Fibroblast of lung (primary cell): ENCODE data around the gene ZMYM1. TPM values are rescaled to one million over a fixed set of nuclear protein-coding genes. Genes with fewer than 3 reads are reported as not detected.

Experiments
- DNase-seq, 2 donors: peaks; one replicate each; pipeline versions ENCODE4 v3.0.0 to v3.0.0-alpha.2; 2010; ENCODE audit warnings: low read depth in 2 of 2
- H2AFZ ChIP-seq: 2 replicates; pipeline ENCODE4 v1.5.1; 2012; ENCODE audit warnings: low read length, control low read depth, inconsistent platforms
- H3K27ac ChIP-seq: 2 replicates; pipeline ENCODE4 v1.5.1; 2011; ENCODE audit warnings: low read length, control low read depth; ENCODE audit not compliant: insufficient read depth
- H3K27me3 ChIP-seq: 2 replicates; pipeline ENCODE4 v1.5.1; 2011; ENCODE audit warnings: mild to moderate bottlenecking, low read length; ENCODE audit not compliant: control insufficient read depth, insufficient read depth
- H3K36me3 ChIP-seq: 2 replicates; pipeline ENCODE4 v1.5.1; 2011; ENCODE audit warnings: low read length; ENCODE audit not compliant: control insufficient read depth, insufficient read depth
- H3K4me1 ChIP-seq: 2 replicates; pipeline ENCODE4 v1.5.1; 2011; ENCODE audit warnings: low read length; ENCODE audit not compliant: control insufficient read depth, insufficient read depth; ENCODE audit errors: extremely low read depth
- H3K4me2 ChIP-seq: 2 replicates; pipeline ENCODE4 v1.5.1; 2011; ENCODE audit warnings: low read length, control low read depth; ENCODE audit not compliant: insufficient read depth; ENCODE audit errors: extremely low read depth
- H3K4me3 ChIP-seq, 4 experiments: fragments of 200-600 bp in 1 of 4; sonication (generic) in 1 of 4; replicated peaks in 1 of 4; 2 replicates each; pipeline ENCODE4 v1.5.1; 2011 to 2016; ENCODE audit warnings: low read length in 4 of 4, low read depth in 3 of 4, mild to moderate bottlenecking in 3 of 4, control low read depth in 2 of 4, inconsistent platforms in 1 of 4, mixed read lengths in 1 of 4; ENCODE audit not compliant: insufficient read depth in 1 of 4; ENCODE audit errors: control extremely low read depth in 1 of 4
- H3K79me2 ChIP-seq: 2 replicates; pipeline ENCODE4 v1.5.1; 2012; ENCODE audit warnings: mild to moderate bottlenecking, low read length, inconsistent platforms; ENCODE audit not compliant: control insufficient read depth, insufficient read depth
- H3K9ac ChIP-seq: 2 replicates; pipeline ENCODE4 v1.5.1; 2011; ENCODE audit warnings: mild to moderate bottlenecking, low read length, control low read depth; ENCODE audit not compliant: insufficient read depth
- H3K9me3 ChIP-seq: 2 replicates; pipeline ENCODE4 v1.5.1; 2012; ENCODE audit warnings: low read depth, low read length; ENCODE audit not compliant: control insufficient read depth, insufficient read depth
- H4K20me1 ChIP-seq: 2 replicates; pipeline ENCODE4 v1.5.1; 2011; ENCODE audit warnings: low read length; ENCODE audit not compliant: control insufficient read depth, insufficient read depth; ENCODE audit errors: extremely low read depth
- EZH2 ChIP-seq: IDR thresholded peaks from 2 replicates; pipeline ENCODE4 v1.5.1; 2012; ENCODE audit warnings: low read length, control low read depth, mild to moderate bottlenecking; ENCODE audit errors: missing control alignments
- polyA plus RNA-seq, 2 donors: library from polyadenylated mRNA; depleted of rRNA in 1 of 2; stranded (reverse) in 1 of 2; unstranded in 1 of 2; fragments of >200 nt; gene quantifications; 2 replicates each; pipeline ENCODE4 v1.2.1, GENCODE V29; 2011 to 2012; ENCODE audit warnings: missing spikeins in 1 of 2
- total RNA-seq: library from RNA; depleted of rRNA; stranded (reverse); fragments of >200 nt; gene quantifications from 2 replicates; pipeline ENCODE4 v1.2.1, GENCODE V29; 2014
- TF ChIP-seq, protein P1 (sequence below), 2 donors: IDR thresholded peaks in 1 of 2; conservative IDR thresholded peaks in 1 of 2; 1 replicate in 1 of 2; 2 replicates in 1 of 2; pipeline ENCODE4 v1.5.1; 2011 to 2012; ENCODE audit warnings: low read length in 2 of 2, control low read depth in 1 of 2, inconsistent platforms in 1 of 2, low read depth in 1 of 2, mild to moderate bottlenecking in 1 of 2

The ZMYM1 gene
- total and polyA plus RNA-seq, 2 donors (not counting 1 experiment from before 2014, with no cell fraction given), result 10.3 to 18.5 TPM

- Histone ChIP-seq H2AFZ (no peak overlapping the region), H3K36me3 (no peaks in the 10 kb centered on the region), H4K20me1 (no peaks in the 10 kb centered on the region), H3K4me3 (no peak overlapping the region), H3K27me3 (no peaks in the 10 kb centered on the region), H3K9me3 (no peaks in the 10 kb centered on the region), H3K9ac (no peak overlapping the region), H3K79me2 (no peaks in the 10 kb centered on the region), H3K4me2 (no peak overlapping the region), H3K4me1 (peaks cover 8% of the 10 kb centered on the region), H3K27ac (no peak overlapping the region)
- TF ChIP-seq EZH2, result no peak
- TF ChIP-seq, protein P1, sequence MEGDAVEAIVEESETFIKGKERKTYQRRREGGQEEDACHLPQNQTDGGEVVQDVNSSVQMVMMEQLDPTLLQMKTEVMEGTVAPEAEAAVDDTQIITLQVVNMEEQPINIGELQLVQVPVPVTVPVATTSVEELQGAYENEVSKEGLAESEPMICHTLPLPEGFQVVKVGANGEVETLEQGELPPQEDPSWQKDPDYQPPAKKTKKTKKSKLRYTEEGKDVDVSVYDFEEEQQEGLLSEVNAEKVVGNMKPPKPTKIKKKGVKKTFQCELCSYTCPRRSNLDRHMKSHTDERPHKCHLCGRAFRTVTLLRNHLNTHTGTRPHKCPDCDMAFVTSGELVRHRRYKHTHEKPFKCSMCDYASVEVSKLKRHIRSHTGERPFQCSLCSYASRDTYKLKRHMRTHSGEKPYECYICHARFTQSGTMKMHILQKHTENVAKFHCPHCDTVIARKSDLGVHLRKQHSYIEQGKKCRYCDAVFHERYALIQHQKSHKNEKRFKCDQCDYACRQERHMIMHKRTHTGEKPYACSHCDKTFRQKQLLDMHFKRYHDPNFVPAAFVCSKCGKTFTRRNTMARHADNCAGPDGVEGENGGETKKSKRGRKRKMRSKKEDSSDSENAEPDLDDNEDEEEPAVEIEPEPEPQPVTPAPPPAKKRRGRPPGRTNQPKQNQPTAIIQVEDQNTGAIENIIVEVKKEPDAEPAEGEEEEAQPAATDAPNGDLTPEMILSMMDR (conservative IDR thresholded peaks at IDR 0.05 in 1 of 2, IDR thresholded peaks at IDR 0.05 in 1 of 2; ENCODE audit: low read depth in 1 of 2, low read length in 2 of 2), result no peak
- DNase-seq, result no peak
Observed at GRCh38 chr1:35043498-35043897, 35.7 kb upstream of the ZMYM1 start.

DNA sequence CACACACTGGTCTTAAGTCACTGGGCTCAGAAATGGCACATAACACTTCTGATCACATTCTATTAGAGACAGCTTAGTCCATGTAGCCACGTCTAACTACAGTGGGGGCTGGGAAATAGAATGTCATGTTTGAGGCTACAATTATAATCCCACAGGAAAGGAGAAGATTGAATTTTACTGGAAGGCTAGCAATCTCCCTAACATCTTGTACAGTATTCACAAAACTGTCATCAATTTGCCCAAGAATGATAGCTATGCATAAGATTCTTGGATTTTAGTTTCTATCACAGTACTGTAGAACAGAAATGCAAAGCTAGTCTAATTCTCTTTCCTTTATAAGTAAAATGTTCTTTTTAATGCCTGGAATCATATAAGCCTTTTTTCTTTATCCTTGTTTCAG is 34.8 kb upstream of the ZMYM1 start:
- Histone ChIP-seq H3K36me3 (no peaks in the 10 kb centered on the region), H3K27ac (no peak overlapping the region), H3K27me3 (no peaks in the 10 kb centered on the region), H2AFZ (no peak overlapping the region), H3K9ac (no peak overlapping the region), H3K4me2 (no peak overlapping the region), H4K20me1 (no peaks in the 10 kb centered on the region), H3K4me1 (peaks cover 8% of the 10 kb centered on the region), H3K79me2 (no peaks in the 10 kb centered on the region), H3K4me3 (no peak overlapping the region), H3K9me3 (no peaks in the 10 kb centered on the region)
- DNase-seq, result peak in 1 of 2 donors; percentile 6
- TF ChIP-seq, protein P1 (conservative IDR thresholded peaks at IDR 0.05 in 1 of 2, IDR thresholded peaks at IDR 0.05 in 1 of 2; ENCODE audit: low read depth in 1 of 2, low read length in 2 of 2), result no peak
- no peak for TF ChIP-seq EZH2

GRCh38 chr1:35046730-35047129 is 32.5 kb upstream of the ZMYM1 start:
- H3K79me2 ChIP-seq, result no peaks in the 10 kb centered on the region
- peaks cover 8% of the 10 kb centered on the region for H3K4me1 ChIP-seq
- no peak overlapping the region for H3K9ac ChIP-seq
- no peak overlapping the region for H3K4me3 ChIP-seq
- H2AFZ ChIP-seq, result no peak overlapping the region
- H3K36me3 ChIP-seq, result no peaks in the 10 kb centered on the region
- no peak for DNase-seq
- no peak overlapping the region for H3K27ac ChIP-seq
- H3K4me2 ChIP-seq, result peak overlapping the region; percentile 11
- H3K9me3 ChIP-seq, result no peaks in the 10 kb centered on the region
- H4K20me1 ChIP-seq, result no peaks in the 10 kb centered on the region
- no peaks in the 10 kb centered on the region for H3K27me3 ChIP-seq
- no peak for TF ChIP-seq EZH2
- TF ChIP-seq, protein P1 (conservative IDR thresholded peaks at IDR 0.05 in 1 of 2, IDR thresholded peaks at IDR 0.05 in 1 of 2; ENCODE audit: low read depth in 1 of 2, low read length in 2 of 2), result no peak
